Right lobe of liver (tissue), 4 donors: ENCODE measurements around the gene RELT.

Experiments
- CTCF ChIP-seq, 4 donors: fragments of 200-600 bp in 3 of 4; fragments of 450-650 bp in 1 of 4; IDR thresholded peaks; one replicate each; pipeline versions ENCODE4 v1.5.1 to v1.8.0; 2016 to 2022; ENCODE audit warnings: antibody characterized with exemption in 4 of 4, mild to moderate bottlenecking in 2 of 4
- POLR2A ChIP-seq: fragments of 450-650 bp; IDR thresholded peaks from one replicate; pipeline ENCODE4 v1.6.1; 2017; ENCODE audit warnings: antibody characterized with exemption, mild to moderate bottlenecking
- donor health status: DM: no; HTN: no; CAD: no.
- donor health status: DM: no; HTN: no; CAD: no.
- donor health status: DM: no; HTN: yes; CAD: no.

- TF ChIP-seq CTCF (IDR thresholded peaks at IDR 0.05) (no peak), POLR2A (no peak)
These were observed 29.9 kb downstream of the RELT start for GRCh38 chr11:73406131-73406530.
